Tibial nerve (tissue), 4 donors: ENCODE data around the gene ARHGAP15.

Experiments
- CTCF ChIP-seq, 5 experiments: fragments of 200-600 bp in 3 of 5; fragments of 450-650 bp in 2 of 5; sonication (generic) in 3 of 5; IDR thresholded peaks; one replicate each; pipeline ENCODE4 v1.5.1; 2016 to 2019; ENCODE audit warnings: antibody characterized with exemption in 5 of 5, mild to moderate bottlenecking in 3 of 5, moderate library complexity in 2 of 5
- EP300 ChIP-seq, 2 donors: sonication (generic); formaldehyde crosslinking; IDR thresholded peaks; one replicate each; pipeline ENCODE4 v1.6.1; 2017; ENCODE audit warnings: antibody characterized with exemption in 2 of 2, mild to moderate bottlenecking in 1 of 2
- POLR2A ChIP-seq, 2 donors: fragments of 450-650 bp; IDR thresholded peaks; one replicate each; pipeline ENCODE4 v1.6.1; 2017; ENCODE audit warnings: antibody characterized with exemption in 2 of 2, mild to moderate bottlenecking in 2 of 2, moderate library complexity in 2 of 2

- TF ChIP-seq CTCF (IDR thresholded peaks at IDR 0.05) (no peak), POLR2A (IDR thresholded peaks at IDR 0.05) (no peak), EP300 (IDR thresholded peaks at IDR 0.05) (no peak)
Measured at GRCh38 chr2:143125717-143126116, 3.5 kb upstream of the ARHGAP15 start.
